A549 (cell line): ENCODE measurements around the gene SRSF10.

ENCODE experiments used
- CTCF ChIP-seq: fragments of >200 bp; sonication (Bioruptor Twin); formaldehyde crosslinking; IDR thresholded peaks from 3 replicates; pipeline ENCODE4 v1.5.1; 2016
- POLR2A ChIP-seq: IDR thresholded peaks from 2 replicates; pipeline ENCODE4 v1.6.1; 2012; ENCODE audit warnings: mild to moderate bottlenecking, low read length
- RFX5 ChIP-seq: fragments of 450-650 bp; IDR thresholded peaks from 2 replicates; pipeline ENCODE4 v1.7.1; 2014; ENCODE audit warnings: antibody characterized with exemption, mild to moderate bottlenecking, moderate library complexity
- SMC3 ChIP-seq: fragments of >200 bp; sonication (Bioruptor Twin); formaldehyde crosslinking; IDR thresholded peaks from 3 replicates; pipeline ENCODE4 v1.6.1; 2018; ENCODE audit warnings: inconsistent platforms

DNA sequence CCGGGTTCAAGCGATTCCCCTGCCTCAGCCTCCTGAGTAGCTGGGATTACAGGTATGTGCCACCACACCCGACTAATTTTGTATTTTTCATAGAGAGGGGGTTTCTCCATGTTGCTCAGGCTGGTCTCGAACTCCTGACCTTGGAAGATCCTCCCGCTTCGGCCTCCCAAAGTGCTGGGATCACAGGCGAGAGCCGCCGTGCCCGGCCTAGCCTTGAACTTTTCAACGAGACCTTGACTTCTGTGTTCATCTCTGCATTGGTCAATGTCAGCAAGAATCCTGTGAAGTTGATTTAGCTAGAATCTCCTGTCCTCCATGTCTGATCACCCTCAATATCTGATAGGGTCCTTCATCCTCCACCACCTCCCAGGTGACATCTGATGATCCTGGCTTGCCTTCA, 55.5 kb downstream of the SRSF10 start:
- TF ChIP-seq CTCF: no peak
- no peak for TF ChIP-seq SMC3
- TF ChIP-seq POLR2A: no peak
- TF ChIP-seq RFX5: no peak
